Measurements from ENCODE around the gene JAM3. TPM values are rescaled to one million over a fixed set of nuclear protein-coding genes. Genes with fewer than 3 reads are reported as not detected.

JAM3 gene
- total RNA-seq, 2 donors from 2014 or later: 35.8 to 41.8 TPM

- 90% methylated on average over 2 to 3 of the region's 3 CpGs for WGBS, 2 experiments (ENCODE audit: insufficient coverage in 1 of 2, insufficient read length in 1 of 2)
- DNase-seq: no peak
- Histone ChIP-seq H3K9ac (ENCODE audit: extremely low read depth, low read length, poor library complexity, severe bottlenecking) (no peak overlapping the region), H3K27ac (ENCODE audit: low read depth, low read length) (no peak overlapping the region), H3K36me3 (ENCODE audit: control insufficient read depth, insufficient read depth, low read length) (no peaks in the 10 kb centered on the region), H3K27me3 (ENCODE audit: control insufficient read depth, insufficient read depth, low read length, poor library complexity, severe bottlenecking) (peaks cover 11% of the 10 kb centered on the region), H3K4me1 (ENCODE audit: control insufficient read depth, insufficient read depth, low read length) (peaks cover 5% of the 10 kb centered on the region), H3K4me3 (ENCODE audit: low read length) (no peak overlapping the region), H3K9me3 (ENCODE audit: control insufficient read depth, low read length) (no peaks in the 10 kb centered on the region)
- Mint-ChIP-seq H3K4me1 (peaks cover 24% of the 10 kb centered on the region), H3K36me3 (ENCODE audit: low read depth) (no peaks in the 10 kb centered on the region), H3K27ac (no peak overlapping the region), H3K4me3 (no peak overlapping the region), H3K9me3 (no peaks in the 10 kb centered on the region), H3K27me3 (ENCODE audit: insufficient read depth) (peaks cover 46% of the 10 kb centered on the region)
- no peak for TF ChIP-seq CTCF (conservative IDR thresholded peaks at IDR 0.05)
These were observed 40.4 kb upstream of the JAM3 start for GRCh38 chr11:134028368-134028920.

DNA sequence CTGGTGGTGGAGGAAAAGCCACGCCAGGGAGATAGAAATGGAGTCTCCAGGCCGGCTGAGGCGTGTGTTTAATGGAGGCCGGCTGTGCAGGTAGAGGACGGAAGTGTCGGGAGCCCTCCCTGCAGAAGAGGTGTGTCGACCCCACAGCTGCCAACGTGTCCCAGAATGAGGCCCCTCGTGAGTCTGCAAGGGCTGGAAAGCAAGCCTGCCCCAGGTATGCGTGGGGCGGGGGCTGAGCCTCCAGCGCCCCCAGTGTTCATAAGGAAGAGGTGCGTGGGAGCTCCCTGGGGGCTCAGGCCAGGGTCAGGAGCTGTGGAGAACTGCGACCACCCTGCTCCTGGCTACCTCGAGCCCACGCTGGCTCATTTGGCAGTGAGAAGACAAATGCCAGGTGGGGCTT is 38.0 kb upstream of the JAM3 start:
- DNase-seq: peak; percentile 71

DNA sequence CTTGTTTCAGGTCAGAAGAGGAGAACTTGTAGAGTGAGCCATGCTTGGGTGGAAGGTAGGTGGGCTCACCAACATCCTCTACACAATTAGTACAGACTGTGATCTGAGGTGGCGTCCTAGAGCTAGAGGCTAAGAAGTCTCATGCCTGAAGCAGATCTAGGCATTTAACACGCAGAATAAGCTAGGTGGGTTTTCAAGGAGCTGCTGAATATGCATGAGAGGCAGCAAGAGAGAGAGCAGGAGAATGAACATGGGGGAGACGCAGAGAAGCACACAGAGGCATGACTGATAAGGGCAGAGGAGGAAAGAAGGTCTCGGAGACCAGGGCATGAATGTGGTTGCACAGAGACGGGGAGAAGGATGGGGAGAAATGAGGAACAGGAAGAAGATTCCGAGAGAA is 36.8 kb upstream of the JAM3 start:
- Histone ChIP-seq H3K4me3 (ENCODE audit: low read length) (no peak overlapping the region), H3K9ac (ENCODE audit: extremely low read depth, low read length, poor library complexity, severe bottlenecking) (no peak overlapping the region), H3K27me3 (ENCODE audit: control insufficient read depth, insufficient read depth, low read length, poor library complexity, severe bottlenecking) (peaks cover 11% of the 10 kb centered on the region), H3K4me1 (ENCODE audit: control insufficient read depth, insufficient read depth, low read length) (peaks cover 9% of the 10 kb centered on the region), H3K27ac (ENCODE audit: low read depth, low read length) (peak overlapping the region; percentile 86), H3K9me3 (ENCODE audit: control insufficient read depth, low read length) (no peaks in the 10 kb centered on the region), H3K36me3 (ENCODE audit: control insufficient read depth, insufficient read depth, low read length) (no peaks in the 10 kb centered on the region)
- peaks cover 27% of the 10 kb centered on the region for H3K4me1 Mint-ChIP-seq
- no peaks in the 10 kb centered on the region for H3K36me3 Mint-ChIP-seq (ENCODE audit: low read depth)
- DNase-seq: no peak
- 94% methylated on average over 5 to 6 of the region's 6 CpGs for WGBS, 2 experiments (ENCODE audit: insufficient coverage in 1 of 2, insufficient read length in 1 of 2)
- H3K4me3 Mint-ChIP-seq: no peak overlapping the region
- H3K27ac Mint-ChIP-seq: no peak overlapping the region
- H3K27me3 Mint-ChIP-seq (ENCODE audit: insufficient read depth): peaks cover 46% of the 10 kb centered on the region
- no peaks in the 10 kb centered on the region for H3K9me3 Mint-ChIP-seq
- no peak for TF ChIP-seq CTCF (conservative IDR thresholded peaks at IDR 0.05)

More for the DNA sequence above, 38.0 kb upstream of the JAM3 start:
- 70 to 72% methylated on average over 13 to 16 of the region's 16 CpGs for WGBS, 2 experiments (ENCODE audit: insufficient coverage in 1 of 2, insufficient read length in 1 of 2)
- H3K36me3 Mint-ChIP-seq (ENCODE audit: low read depth): no peaks in the 10 kb centered on the region
- Histone ChIP-seq H3K27ac (ENCODE audit: low read depth, low read length) (no peak overlapping the region), H3K27me3 (ENCODE audit: control insufficient read depth, insufficient read depth, low read length, poor library complexity, severe bottlenecking) (peaks cover 11% of the 10 kb centered on the region), H3K9ac (ENCODE audit: extremely low read depth, low read length, poor library complexity, severe bottlenecking) (no peak overlapping the region), H3K4me1 (ENCODE audit: control insufficient read depth, insufficient read depth, low read length) (peaks cover 11% of the 10 kb centered on the region), H3K9me3 (ENCODE audit: control insufficient read depth, low read length) (no peaks in the 10 kb centered on the region), H3K4me3 (ENCODE audit: low read length) (no peak overlapping the region), H3K36me3 (ENCODE audit: control insufficient read depth, insufficient read depth, low read length) (no peaks in the 10 kb centered on the region)
- H3K27me3 Mint-ChIP-seq (ENCODE audit: insufficient read depth): peaks cover 46% of the 10 kb centered on the region
- no peak overlapping the region for H3K4me3 Mint-ChIP-seq
- no peaks in the 10 kb centered on the region for H3K9me3 Mint-ChIP-seq
- H3K27ac Mint-ChIP-seq: no peak overlapping the region
- peaks cover 36% of the 10 kb centered on the region for H3K4me1 Mint-ChIP-seq
- peak; percentile 81 for TF ChIP-seq CTCF (conservative IDR thresholded peaks at IDR 0.05)

Measured in endodermal cell (in vitro differentiated cells).